OCI-LY3 (cell line): ENCODE data around the gene TRPC4AP.

Experiments used
- CTCF ChIP-seq: fragments of 200-600, 300-600 bp; sonication (generic); IDR thresholded peaks from 2 replicates; pipeline ENCODE4 v1.5.1; 2014; ENCODE audit warnings: antibody characterized with exemption, low read length, low read depth
- EZH2phosphoT487 ChIP-seq: fragments of 200-600 bp; shearing (Covaris generic); IDR thresholded peaks from 2 replicates; pipeline ENCODE4 v1.6.1; 2018; ENCODE audit warnings: antibody characterized with exemption, mixed run types, low read depth

- TF ChIP-seq CTCF = no peak
- TF ChIP-seq EZH2phosphoT487 = no peak
Measured at GRCh38 chr20:35115606-35116005, 23.0 kb upstream of the TRPC4AP start.
